Activated CD8-positive, alpha-beta T cell treated with anti-CD3 and anti-CD28 coated beads for 36 hours (primary cell): Measurements from ENCODE around the gene ACVR2B. TPM values are rescaled to one million over a fixed set of nuclear protein-coding genes. Genes with fewer than 3 reads are reported as not detected.
"Not testable (repeated sequence)": the region's sequence is repeated elsewhere in the genome, so short reads cannot be mapped to it uniquely, and the experiment has no call there.

Source experiments
- ATAC-seq: fragments of 200-7000 bp; cut with Tn5 transposase; one replicate; pipeline ENCODE4 v1.10.0; 2021; ENCODE audit warnings: mild to moderate bottlenecking, moderate library complexity
- CTCF ChIA-PET: fragments of 350-600 bp; sonication (Branson Sonifier 250); formaldehyde crosslinking; loops from one replicate; lab custom pipeline; 2021; ENCODE audit warnings: antibody characterized with exemption; lab: Charles Lee
- POLR2A ChIA-PET: fragments of 350-600 bp; sonication (Branson Sonifier 250); formaldehyde crosslinking; loops from one replicate; lab custom pipeline; 2021; ENCODE audit warnings: antibody characterized with exemption; lab: Charles Lee
- DNase-seq: peaks from one replicate; pipeline ENCODE4 v3.0.0-alpha.2; 2020
- H3K27ac Mint-ChIP-seq: one replicate; pipeline ENCODE4 v1.8.0; 2021; ENCODE audit warnings: mild to moderate bottlenecking, mixed read lengths
- H3K27me3 Mint-ChIP-seq: one replicate; pipeline ENCODE4 v1.8.0; 2021; ENCODE audit warnings: mixed read lengths
- H3K36me3 Mint-ChIP-seq: one replicate; pipeline ENCODE4 v1.8.0; 2021; ENCODE audit warnings: low read depth, mixed read lengths
- H3K4me1 Mint-ChIP-seq: one replicate; pipeline ENCODE4 v1.8.0; 2021; ENCODE audit warnings: low read depth, mixed read lengths
- H3K4me3 Mint-ChIP-seq: one replicate; pipeline ENCODE4 v1.8.0; 2021; ENCODE audit warnings: mild to moderate bottlenecking, moderate library complexity, mixed read lengths
- H3K9me3 Mint-ChIP-seq: one replicate; pipeline ENCODE4 v1.8.0; 2021; ENCODE audit warnings: mixed read lengths
- CTCF ChIP-seq: fragments of 200-600 bp; IDR thresholded peaks from one replicate; pipeline ENCODE4 v1.8.0; 2022; ENCODE audit warnings: antibody characterized with exemption, mild to moderate bottlenecking
- intact Hi-C: fragments of 100-400 bp; cut with micrococcal nuclease; formaldehyde crosslinking; loops from one replicate; pipeline ENCODE4 v1.10.0; 2022
- total RNA-seq, 2 experiments: library from RNA; stranded (reverse); gene quantifications; one replicate each; pipeline ENCODE4 v1.2.3, GENCODE V29; 2021

ACVR2B gene
- total RNA-seq = 1 to 10 TPM; 5.4 to 6.9 TPM

DNA sequence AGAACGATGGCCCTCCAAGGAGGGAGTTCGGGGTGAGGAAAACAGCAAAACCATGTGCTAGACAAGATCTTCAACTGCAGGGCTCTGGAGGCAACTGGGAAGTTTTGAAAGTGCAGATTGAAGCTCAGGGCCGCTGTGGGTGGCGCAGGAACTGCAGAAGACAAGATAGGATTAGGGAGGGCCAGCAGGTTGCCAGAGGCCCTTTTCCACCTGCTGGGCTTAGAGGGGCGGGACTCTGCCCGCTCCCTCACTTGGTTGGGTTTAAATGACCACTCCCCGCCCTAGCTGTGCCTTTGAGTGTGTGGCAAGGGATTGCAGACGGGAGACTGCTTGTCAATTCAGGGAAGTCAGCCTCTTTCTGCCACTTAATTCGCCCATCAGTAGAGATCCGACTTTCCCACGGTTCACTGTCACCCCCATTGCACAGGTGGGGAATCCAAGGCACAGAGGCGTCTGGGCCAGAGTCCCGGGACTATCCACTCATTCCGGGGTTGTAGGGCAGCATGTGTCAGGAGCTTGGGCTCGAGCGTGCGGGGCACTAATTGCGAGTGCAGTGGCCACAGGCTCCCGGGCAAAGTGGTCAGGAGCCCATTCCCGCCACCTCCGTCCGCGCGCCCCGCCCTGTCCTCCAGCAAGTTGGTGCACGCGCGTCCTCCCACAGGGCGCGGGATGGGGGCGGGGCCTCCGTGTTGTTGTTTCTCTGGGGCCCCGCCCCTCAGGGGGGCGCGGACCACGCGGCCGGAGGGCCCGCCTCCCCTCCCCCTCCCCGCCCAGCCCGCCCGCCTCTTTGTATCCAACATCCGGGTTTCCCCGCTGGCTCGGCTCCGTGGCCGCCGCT, at the start of gene ACVR2B:
ACVR2B (plus strand) TSS at position 816 of the 838 bp plus-strand sequence. CDS start 433 bp downstream, outside the sequence.
- Mint-ChIP-seq H3K27me3 (no peaks in the 10 kb centered on the region), H3K27ac (peak within 1 kb of the TSS; percentile 82), H3K9me3 (peaks cover 6% of the 10 kb centered on the region), H3K36me3 (no peaks in the 10 kb centered on the region), H3K4me1 (peaks cover 8% of the 10 kb centered on the region), H3K4me3 (peak within 1 kb of the TSS; percentile 90)
- intact Hi-C loops = no loop called here
- peak; percentile 81 for DNase-seq
- TF ChIP-seq CTCF = no peak
- POLR2A ChIA-PET = interaction anchor here (0.8 to 1.3 kb wide), 2 partner anchors 118 to 125 kb away, joined by 3 read pairs; no protein-coding TSS in a partner anchor
- peak; percentile 76 for ATAC-seq
- CTCF ChIA-PET = interaction anchor here (0.8 to 2.0 kb wide), 4 partner anchors 27 to 457 kb away, joined by 3 to 7 read pairs (median 4); partner anchors contain the start of genes EXOG and XYLB

- Mint-ChIP-seq H3K27me3 (no peaks in the 10 kb centered on the region), H3K4me1 (no peaks in the 10 kb centered on the region), H3K4me3 (no peak overlapping the region), H3K9me3 (peaks cover 3% of the 10 kb centered on the region), H3K36me3 (peaks cover 17% of the 10 kb centered on the region), H3K27ac (no peak overlapping the region)
- ChIA-PET POLR2A (interaction anchor here (1.3 kb wide), 1 partner anchor 10 kb away, joined by 5 read pairs; no protein-coding TSS in a partner anchor), CTCF (interaction anchor here (0.7 kb wide), 1 partner anchor 10 kb away, joined by 3 read pairs; no protein-coding TSS in a partner anchor)
- ATAC-seq (no peak), DNase-seq (no peak)
- TF ChIP-seq CTCF = no peak
- intact Hi-C loops = no loop called here
These were observed 49.4 kb upstream of the ACVR2B start for GRCh38 chr3:38404286-38404685.

- Mint-ChIP-seq H3K9me3 (peaks cover 4% of the 10 kb centered on the region), H3K27ac (no peak overlapping the region), H3K27me3 (no peaks in the 10 kb centered on the region), H3K4me1 (no peaks in the 10 kb centered on the region), H3K4me3 (no peak overlapping the region), H3K36me3 (peaks cover under 1% of the 10 kb centered on the region)
- no peak for DNase-seq
- CTCF ChIA-PET = no interaction called here
- intact Hi-C loops = no loop called here
- no peak for ATAC-seq
- no peak for TF ChIP-seq CTCF
- POLR2A ChIA-PET = no interaction called here
These were observed 42.1 kb upstream of the ACVR2B start for GRCh38 chr3:38411591-38411990.

GRCh38 chr3:38420758-38421157, 32.9 kb upstream of the ACVR2B start:
- CTCF ChIA-PET = interaction anchor here (1.4 kb wide), 1 partner anchor 74 kb away, joined by 3 read pairs; the partner anchor contains the start of gene XYLB
- intact Hi-C loops, H3K4me3 Mint-ChIP-seq, H3K27ac Mint-ChIP-seq, ATAC-seq, H3K27me3 Mint-ChIP-seq, DNase-seq, POLR2A ChIA-PET, H3K36me3 Mint-ChIP-seq, H3K9me3 Mint-ChIP-seq: not testable (repeated sequence)
- peaks cover 22% of the 10 kb centered on the region for H3K4me1 Mint-ChIP-seq

DNA sequence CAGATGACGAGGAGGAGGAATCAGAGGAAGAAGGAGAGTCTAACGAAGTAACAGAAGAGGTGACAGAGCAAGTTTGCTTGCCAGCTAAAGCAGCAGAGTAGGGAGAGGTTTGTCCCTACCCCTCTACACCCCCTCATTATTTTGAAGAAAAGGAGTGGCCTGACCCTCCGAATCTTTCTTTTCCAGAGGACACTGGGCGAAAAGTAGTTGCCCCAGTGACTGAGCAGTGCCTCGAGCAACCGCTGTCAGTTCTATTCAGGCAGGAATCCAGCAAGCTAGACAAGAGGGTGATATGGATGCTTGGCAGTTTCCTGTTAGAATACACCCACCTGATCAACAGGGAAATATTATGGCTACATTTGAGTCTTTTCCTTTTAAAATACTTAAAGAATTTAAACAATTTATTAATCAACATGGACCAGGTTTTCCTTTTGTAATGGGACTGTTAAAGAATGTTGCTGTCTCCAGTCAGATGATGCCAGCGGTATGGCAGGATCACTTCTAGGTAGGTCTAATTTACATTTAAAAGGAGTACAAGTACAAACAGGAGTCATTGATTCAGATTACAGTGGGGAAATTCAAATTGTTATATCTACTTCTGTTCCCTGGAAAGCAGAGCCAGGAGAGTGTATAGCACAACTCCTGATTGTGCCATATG, 31.9 kb upstream of the ACVR2B start:
- Mint-ChIP-seq H3K4me1 (peaks cover 29% of the 10 kb centered on the region), H3K27ac (no peak overlapping the region), H3K9me3 (no peaks in the 10 kb centered on the region), H3K27me3 (no peaks in the 10 kb centered on the region), H3K4me3 (no peak overlapping the region), H3K36me3 (no peaks in the 10 kb centered on the region)
- CTCF ChIA-PET = interaction anchor here (1.4 kb wide), 1 partner anchor 75 kb away, joined by 3 read pairs; the partner anchor contains the start of gene XYLB
- POLR2A ChIA-PET = no interaction called here
- TF ChIP-seq CTCF = no peak
- ATAC-seq = no peak
- intact Hi-C loops = no loop called here
- no peak for DNase-seq

- H3K4me3 Mint-ChIP-seq = not testable (repeated sequence)
These were observed 26.8 kb upstream of the ACVR2B start for GRCh38 chr3:38426798-38427426.

DNA sequence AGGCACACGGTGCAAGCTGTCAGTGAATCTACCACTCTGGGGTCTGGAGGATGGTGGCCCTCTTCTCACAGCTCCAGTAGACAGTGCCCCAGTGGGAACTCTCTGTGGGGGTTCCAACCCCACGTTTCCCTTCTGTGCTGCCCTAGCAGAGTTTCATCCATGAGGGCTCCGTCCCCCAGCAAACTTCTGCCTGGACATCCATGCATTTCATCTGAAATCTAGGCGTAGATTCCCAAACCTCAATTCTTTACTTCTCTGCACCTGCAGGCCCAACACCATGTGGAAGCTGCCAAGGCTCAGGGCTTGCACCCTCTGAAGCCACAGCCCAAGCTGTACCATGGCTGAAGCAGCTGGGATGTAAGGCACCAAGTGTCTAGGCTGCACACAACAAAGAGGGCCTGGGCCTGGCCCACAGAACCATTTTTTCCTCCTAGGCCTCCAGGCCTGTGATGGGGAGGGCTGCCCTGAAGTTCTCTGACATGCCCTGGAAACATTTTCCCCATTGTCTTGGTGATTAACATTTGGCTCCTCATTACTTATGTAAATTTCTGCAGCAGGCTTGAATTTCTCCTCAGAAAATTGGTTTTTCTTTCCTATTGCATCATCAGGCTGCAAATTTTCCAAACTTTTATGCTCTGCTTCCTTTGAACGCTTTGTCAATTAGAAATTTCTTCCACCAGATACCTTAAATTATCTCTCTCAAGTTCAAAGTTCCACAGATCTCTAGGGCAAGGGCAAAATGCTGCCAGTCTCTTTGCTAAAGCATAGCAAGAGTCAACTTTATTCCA, 20.6 kb upstream of the ACVR2B start:
- H3K27me3 Mint-ChIP-seq, H3K4me3 Mint-ChIP-seq, CTCF ChIA-PET, POLR2A ChIA-PET, intact Hi-C loops, H3K27ac Mint-ChIP-seq, ATAC-seq: not testable (repeated sequence)
- Mint-ChIP-seq H3K4me1 (peaks cover 12% of the 10 kb centered on the region), H3K9me3 (peaks cover 47% of the 10 kb centered on the region), H3K36me3 (peaks cover 34% of the 10 kb centered on the region)
- DNase-seq = peak; percentile 16

More at GRCh38 chr3:38426798-38427426, 26.8 kb upstream of the ACVR2B start:
- POLR2A ChIA-PET, H3K9me3 Mint-ChIP-seq, H3K27me3 Mint-ChIP-seq, H3K36me3 Mint-ChIP-seq, intact Hi-C loops, ATAC-seq: not testable (repeated sequence)
- H3K27ac Mint-ChIP-seq = peak overlapping the region; percentile 55
- peak; percentile 22 for DNase-seq
- CTCF ChIA-PET = interaction anchor here (0.7 to 0.8 kb wide), 2 partner anchors 10 to 29 kb away, joined by 3 read pairs; no protein-coding TSS in a partner anchor
- peaks cover 34% of the 10 kb centered on the region for H3K4me1 Mint-ChIP-seq
